Dermis blood vessel endothelial cell (primary cell): Measurements from ENCODE around the gene MSRB3. TPM values are rescaled to one million over a fixed set of nuclear protein-coding genes. Genes with fewer than 3 reads are reported as not detected.
"Not testable (repeated sequence)": the region's sequence is repeated elsewhere in the genome, so short reads cannot be mapped to it uniquely, and the experiment has no call there.

Experiments
- DNase-seq: peaks from one replicate; pipeline ENCODE4 v3.0.0; 2010
- total RNA-seq: library from RNA; depleted of rRNA; stranded (reverse); fragments of >200 nt; gene quantifications from 2 replicates; pipeline ENCODE4 v1.2.3, GENCODE V29; 2014

The MSRB3 gene
- total RNA-seq, 1 donor from 2014 or later, result 40.0 TPM

DNA sequence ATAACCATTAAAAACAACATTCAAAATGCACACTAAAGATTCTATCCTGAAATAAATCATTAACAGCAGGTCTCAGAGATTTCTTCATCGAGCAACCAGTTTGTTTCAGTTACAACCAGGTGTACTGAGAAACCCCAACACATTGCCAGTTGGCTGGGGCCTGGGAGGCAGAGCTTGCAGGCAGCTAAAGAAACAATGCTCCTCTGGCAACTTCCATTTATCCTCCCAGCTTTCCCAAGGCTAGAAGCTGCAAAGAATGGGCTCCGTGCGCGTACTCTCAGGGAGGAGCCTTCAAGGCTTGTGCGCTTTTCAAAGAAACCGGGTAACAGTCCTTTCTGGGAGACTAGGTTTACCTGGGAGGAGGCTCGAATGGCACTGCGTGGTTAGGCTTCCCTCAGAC lies 181.6 kb downstream of the MSRB3 start:
- DNase-seq, result no peak

GRCh38 chr12:65461017-65461416 lies 182.5 kb downstream of the MSRB3 start:
- no peak for DNase-seq

GRCh38 chr12:65462484-65462883 lies 184.0 kb downstream of the MSRB3 start:
- DNase-seq, result no peak

DNA sequence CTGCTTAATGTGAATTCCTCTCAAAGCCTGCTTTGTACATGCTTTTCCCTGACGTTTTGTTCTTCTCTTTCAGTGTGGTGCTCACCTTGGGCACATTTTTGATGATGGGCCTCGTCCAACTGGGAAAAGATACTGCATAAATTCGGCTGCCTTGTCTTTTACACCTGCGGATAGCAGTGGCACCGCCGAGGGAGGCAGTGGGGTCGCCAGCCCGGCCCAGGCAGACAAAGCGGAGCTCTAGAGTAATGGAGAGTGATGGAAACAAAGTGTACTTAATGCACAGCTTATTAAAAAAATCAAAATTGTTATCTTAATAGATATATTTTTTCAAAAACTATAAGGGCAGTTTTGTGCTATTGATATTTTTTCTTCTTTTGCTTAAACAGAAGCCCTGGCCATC lies 184.6 kb downstream of the MSRB3 start:
- DNase-seq, result no peak

DNA sequence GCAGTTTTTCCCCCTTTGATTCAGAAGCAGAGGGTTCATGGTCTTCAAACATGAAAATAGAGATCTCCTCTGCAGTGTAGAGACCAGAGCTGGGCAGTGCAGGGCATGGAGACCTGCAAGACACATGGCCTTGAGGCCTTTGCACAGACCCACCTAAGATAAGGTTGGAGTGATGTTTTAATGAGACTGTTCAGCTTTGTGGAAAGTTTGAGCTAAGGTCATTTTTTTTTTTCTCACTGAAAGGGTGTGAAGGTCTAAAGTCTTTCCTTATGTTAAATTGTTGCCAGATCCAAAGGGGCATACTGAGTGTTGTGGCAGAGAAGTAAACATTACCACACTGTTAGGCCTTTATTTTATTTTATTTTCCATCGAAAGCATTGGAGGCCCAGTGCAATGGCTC lies 185.1 kb downstream of the MSRB3 start:
- DNase-seq, result no peak

DNA sequence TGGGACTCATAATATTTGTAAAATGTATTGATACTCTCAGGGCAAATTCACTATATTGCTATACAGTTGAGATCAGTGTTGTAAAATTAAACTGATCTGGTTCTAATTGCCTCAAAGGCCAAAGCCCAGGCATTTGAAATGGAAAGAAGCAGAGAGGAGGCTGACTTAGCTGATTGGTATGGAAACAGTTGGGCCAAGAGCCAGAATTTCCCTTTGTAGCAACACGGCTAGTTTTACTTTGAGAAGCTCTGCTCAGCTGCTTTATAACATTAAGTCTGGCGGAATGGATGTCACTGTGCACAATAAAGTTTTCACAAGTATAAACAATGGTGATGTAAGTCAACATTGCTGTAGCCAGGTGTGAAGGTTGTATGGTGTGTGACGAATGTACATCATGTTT lies 186.4 kb downstream of the MSRB3 start:
- DNase-seq, result peak; percentile 15

GRCh38 chr12:65465766-65466547 lies 187.5 kb downstream of the MSRB3 start:
- no peak for DNase-seq

DNA sequence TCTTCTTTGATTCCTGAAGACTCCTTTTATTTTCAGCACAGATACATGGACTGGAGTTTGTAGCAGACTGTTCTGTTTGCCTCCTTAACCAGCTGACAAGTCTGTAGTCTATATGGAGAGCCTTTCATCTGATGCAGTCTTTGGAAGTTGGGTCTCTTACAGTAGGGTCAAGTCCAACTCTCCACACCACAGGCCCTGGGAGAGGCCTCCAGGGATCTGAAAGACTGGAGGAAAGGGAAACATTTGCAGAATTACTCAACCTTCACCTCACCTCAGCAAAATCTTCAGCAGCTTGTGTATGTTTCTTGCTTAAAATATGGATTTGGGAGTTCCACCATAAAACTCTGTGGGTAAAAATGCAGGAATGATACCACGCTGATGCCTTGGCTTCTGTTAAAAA lies 188.4 kb downstream of the MSRB3 start:
- no peak for DNase-seq

DNA sequence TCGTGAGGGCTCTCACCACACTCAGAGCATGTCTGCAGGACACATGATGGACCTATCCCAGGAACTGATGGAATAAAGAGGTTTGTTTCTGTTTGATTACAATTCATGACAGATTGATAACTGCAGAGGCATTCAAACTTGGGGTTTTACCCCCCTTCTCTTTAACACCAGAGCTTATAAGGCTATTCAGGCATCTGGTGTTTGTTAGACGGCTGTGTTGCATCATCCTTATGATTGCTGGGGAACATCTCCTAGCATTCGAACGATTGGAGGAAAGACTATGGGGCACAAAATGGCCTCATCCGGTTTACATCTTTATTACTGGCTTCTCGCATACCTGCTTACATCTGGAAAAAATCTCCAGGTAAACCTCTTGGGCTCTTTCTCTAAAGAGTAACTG lies 191.8 kb downstream of the MSRB3 start:
- no peak for DNase-seq

DNA sequence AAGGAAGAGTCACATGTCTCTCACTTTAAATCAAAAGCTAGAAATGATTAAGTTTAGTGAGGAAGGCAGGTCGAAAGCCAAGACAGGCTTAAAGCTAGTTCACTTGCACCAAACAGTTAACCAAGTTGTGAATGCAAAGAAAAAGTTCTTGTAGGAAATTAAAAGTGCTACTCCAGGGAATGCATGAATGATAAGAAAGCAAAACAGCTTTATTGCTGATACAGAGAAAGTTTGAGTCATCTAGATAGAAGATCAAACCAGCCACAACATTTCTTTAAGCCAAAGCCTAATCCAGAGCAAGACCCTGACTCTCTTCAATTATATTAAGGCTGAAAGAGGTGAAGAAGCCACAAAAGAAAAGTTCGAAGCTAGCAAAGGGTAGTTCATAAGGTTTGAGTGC lies 193.6 kb downstream of the MSRB3 start:
- no peak for DNase-seq

DNA sequence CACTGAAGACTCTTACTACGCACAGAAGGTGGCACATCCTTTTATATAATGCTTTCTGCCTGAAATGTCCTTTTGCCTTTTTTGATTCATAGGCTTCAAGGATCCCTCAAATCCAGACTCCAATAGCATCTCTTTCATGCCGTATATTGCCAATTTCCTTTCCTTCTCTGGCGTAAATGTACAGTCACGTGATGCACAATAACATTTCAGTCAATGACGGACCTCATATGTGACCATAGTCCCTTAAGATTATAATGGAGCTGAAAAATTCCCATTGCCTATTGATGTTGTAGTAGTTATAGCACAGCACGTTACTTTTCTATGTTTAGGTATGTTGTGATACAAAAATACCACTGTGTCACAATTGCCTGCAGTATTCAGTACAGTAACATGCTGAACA lies 196.3 kb downstream of the MSRB3 start:
- no peak for DNase-seq

- no peak for DNase-seq
These were observed 199.2 kb downstream of the MSRB3 start for GRCh38 chr12:65477721-65478120.

DNA sequence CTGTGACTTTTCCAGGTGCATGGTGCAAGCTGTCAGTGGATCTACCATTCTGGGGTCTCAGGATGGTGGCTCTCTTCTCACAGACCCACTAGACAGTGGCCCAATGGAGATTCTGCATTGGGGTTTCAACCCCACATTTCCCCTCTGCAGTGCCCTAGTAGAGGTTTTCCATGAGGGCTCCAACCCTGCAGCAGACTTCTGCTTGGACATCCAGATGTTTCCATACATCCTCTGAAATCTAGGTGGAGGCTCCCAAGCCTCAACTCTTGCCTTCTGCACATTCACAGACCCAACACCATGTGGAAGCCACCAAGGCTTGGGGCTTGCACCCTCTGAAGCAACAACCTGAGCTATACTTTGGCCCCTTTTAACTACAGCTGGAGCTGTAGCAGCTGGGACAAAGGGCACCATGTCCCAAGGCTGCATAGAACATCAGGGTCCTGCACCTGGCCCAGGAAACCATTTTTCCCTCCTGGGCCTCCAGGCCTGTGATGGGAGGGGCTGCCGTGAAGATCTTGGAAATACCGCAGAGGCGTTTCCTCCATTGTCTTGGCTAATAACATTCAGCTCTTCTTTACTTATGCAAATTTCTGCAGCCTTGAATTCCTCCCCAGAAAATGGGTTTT lies 205.5 kb downstream of the MSRB3 start:
- not testable (repeated sequence) for DNase-seq

GRCh38 chr12:65488197-65488596 lies 209.7 kb downstream of the MSRB3 start:
- DNase-seq, result no peak

- no peak for DNase-seq
These were observed 211.8 kb downstream of the MSRB3 start for GRCh38 chr12:65490250-65490649.

DNA sequence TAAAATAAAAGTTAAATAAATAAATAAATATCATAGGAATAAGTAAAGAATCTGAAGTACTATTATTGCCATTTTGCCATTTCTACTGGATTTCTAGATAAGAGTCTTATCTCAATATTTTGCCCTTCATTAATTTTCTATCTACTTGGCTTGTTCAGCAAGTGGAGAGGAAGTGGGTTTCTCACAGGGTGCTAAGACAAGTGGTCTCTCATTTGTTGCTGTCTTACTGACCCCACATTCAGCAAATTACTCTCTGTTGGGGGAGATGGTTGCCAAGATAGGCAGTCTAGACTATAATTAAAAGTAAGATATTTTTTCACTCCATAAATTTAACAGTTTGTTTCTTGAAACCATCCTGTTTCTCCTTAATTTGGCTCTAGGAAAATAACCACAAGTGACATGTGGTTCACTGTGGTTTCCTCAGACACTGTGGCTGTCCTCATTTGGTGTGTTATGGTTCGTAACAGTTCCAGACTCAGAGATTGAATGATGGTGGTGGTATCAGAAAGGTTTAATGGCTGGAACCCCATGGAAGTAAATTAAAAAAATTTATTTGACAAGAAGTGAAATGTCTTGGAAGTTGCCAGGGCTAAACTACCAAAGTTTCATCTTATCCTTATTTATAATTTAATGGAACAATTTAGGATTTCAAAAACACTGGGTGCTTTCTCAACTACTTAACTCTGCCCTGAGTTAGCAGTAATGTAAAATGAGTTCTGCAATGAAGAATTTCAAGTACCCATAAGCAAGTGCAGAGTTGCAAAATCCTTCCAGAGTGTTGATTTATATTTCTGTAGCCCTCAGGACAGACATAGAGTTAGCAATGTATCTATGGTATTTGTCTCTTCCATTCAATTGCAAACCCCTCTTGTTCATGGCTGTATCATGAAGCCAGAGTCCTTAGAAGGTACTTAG lies 214.8 kb downstream of the MSRB3 start:
- no peak for DNase-seq

GRCh38 chr12:65493913-65494245 lies 215.4 kb downstream of the MSRB3 start:
- DNase-seq, result no peak

DNA sequence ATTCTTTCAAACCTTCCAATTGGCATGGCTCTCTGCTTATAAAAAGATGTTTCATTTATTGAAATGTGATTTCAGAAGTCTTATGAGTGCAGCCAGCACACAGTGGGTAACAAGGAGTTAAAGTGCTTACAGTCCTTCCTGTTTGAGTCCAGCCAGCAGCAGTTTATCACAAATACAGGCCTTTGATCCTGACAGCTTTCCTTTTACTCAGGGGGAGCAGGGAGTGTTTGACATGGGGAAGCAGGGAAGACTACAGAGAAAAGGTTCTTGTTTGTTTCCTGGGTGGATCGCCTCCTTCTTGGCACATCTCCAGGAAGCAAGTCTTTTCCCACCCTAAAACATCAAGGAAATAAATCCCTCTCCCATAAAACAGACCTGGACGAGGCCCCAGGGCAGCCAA lies 216.1 kb downstream of the MSRB3 start:
- DNase-seq, result peak; percentile 10

DNA sequence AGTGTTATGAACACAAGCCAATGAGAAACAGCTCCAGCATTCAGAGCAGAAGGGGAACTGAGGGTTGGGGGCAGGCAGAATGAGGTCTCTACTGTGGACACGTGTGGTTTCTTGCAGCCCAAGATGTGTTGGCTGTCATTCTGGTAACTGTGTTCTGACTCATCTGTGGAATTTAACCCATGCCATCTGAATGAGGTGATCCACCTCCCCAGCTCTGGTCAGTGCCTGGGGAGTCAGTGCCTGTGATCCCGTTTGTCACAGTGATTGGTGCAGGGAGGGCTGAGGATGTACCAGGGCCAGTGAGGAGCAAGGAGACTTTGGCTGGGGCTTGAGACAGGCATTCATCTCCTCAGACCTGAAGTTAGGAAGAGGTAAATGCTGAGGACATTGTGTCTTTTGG lies 216.8 kb downstream of the MSRB3 start:
- DNase-seq, result peak; percentile 6

DNA sequence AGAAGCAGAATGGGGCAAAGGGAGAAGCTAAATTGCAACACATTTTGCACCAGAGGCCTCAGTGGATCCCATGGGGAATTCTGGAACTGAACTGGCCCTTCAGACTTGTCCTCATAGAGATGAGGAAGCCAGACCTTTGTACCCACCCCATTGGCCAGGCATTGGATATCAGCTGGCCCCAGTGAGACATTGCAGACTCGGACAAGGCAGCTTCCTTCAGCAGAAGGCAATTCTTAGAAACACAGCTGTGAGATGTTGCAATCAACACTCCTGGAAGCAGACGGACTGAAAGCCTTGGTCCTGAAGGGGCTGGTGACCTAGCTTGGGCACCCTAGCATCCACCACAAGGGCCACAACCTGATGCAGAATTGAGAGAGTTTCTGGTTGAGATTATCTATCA lies 218.1 kb downstream of the MSRB3 start:
- DNase-seq, result no peak

- DNase-seq, result no peak
These were observed 219.2 kb downstream of the MSRB3 start for GRCh38 chr12:65497660-65498059.

- DNase-seq, result no peak
These were observed 220.7 kb downstream of the MSRB3 start for GRCh38 chr12:65499167-65499566.

GRCh38 chr12:65500091-65500900 lies 221.8 kb downstream of the MSRB3 start:
- no peak for DNase-seq
